CD4-positive, alpha-beta T cell (primary cell): ENCODE data around the gene CACNA2D1. TPM values are rescaled to one million over a fixed set of nuclear protein-coding genes. Genes with fewer than 3 reads are reported as not detected.

ENCODE experiments used
- ATAC-seq: fragments of 200-7000 bp; cut with Tn5 transposase; one replicate; pipeline ENCODE4 v1.10.0; 2022; ENCODE audit warnings: mild to moderate bottlenecking; ENCODE audit not compliant: poor library complexity
- CTCF ChIA-PET: fragments of 350-600 bp; sonication (Branson Sonifier 250); formaldehyde crosslinking; loops from one replicate; lab custom pipeline; 2021; ENCODE audit warnings: antibody characterized with exemption, inconsistent platforms; lab: Charles Lee
- POLR2A ChIA-PET: fragments of 350-600 bp; sonication (Branson Sonifier 250); formaldehyde crosslinking; loops from one replicate; lab custom pipeline; 2021; ENCODE audit warnings: antibody characterized with exemption, inconsistent platforms; lab: Charles Lee
- DNase-seq, 14 experiments: peaks; one replicate each; pipeline ENCODE4 v3.0.0-alpha.2; 2013 to 2020; ENCODE audit warnings: mixed read lengths in 2 of 14
- H3K27ac ChIP-seq, 2 donors: one replicate each; pipeline versions ENCODE4 v1.5.1 to v1.7.0; 2013; ENCODE audit warnings: low read length in 2 of 2, low read depth in 1 of 2, mild to moderate bottlenecking in 1 of 2
- H3K27me3 ChIP-seq, 2 experiments: 1 replicate in 1 of 2; 2 replicates in 1 of 2; pipeline versions ENCODE4 v1.6.1 to v1.7.0; 2013; ENCODE audit warnings: low read length in 2 of 2, control low read depth in 1 of 2, mild to moderate bottlenecking in 1 of 2, moderate library complexity in 1 of 2; ENCODE audit not compliant: insufficient read depth in 2 of 2, control insufficient read depth in 1 of 2
- H3K36me3 ChIP-seq: one replicate; pipeline ENCODE4 v1.6.1; 2013; ENCODE audit warnings: low read length, control low read depth; ENCODE audit not compliant: insufficient read depth
- H3K4me1 ChIP-seq: one replicate; pipeline ENCODE4 v1.6.1; 2013; ENCODE audit warnings: low read length, control low read depth; ENCODE audit not compliant: insufficient read depth
- H3K4me3 ChIP-seq: one replicate; pipeline ENCODE4 v1.5.1; 2013; ENCODE audit warnings: mild to moderate bottlenecking, low read length, moderate library complexity
- H3K9me3 ChIP-seq, 2 experiments: 1 replicate in 1 of 2; 2 replicates in 1 of 2; pipeline versions ENCODE4 v1.6.1 to v1.7.0; 2013; ENCODE audit warnings: low read length in 2 of 2, mild to moderate bottlenecking in 2 of 2, control low read depth in 1 of 2, moderate library complexity in 1 of 2; ENCODE audit not compliant: control insufficient read depth in 1 of 2, insufficient read depth in 1 of 2
- H3K27ac Mint-ChIP-seq: one replicate; pipeline ENCODE4 v1.8.0; 2020; ENCODE audit warnings: mixed read lengths
- H3K27me3 Mint-ChIP-seq: one replicate; pipeline ENCODE4 v1.8.0; 2021; ENCODE audit warnings: mixed read lengths
- H3K36me3 Mint-ChIP-seq: one replicate; pipeline ENCODE4 v1.8.0; 2021; ENCODE audit warnings: low read depth, mixed read lengths
- H3K4me1 Mint-ChIP-seq: one replicate; pipeline ENCODE4 v1.8.0; 2021; ENCODE audit warnings: low read depth, mixed read lengths
- H3K4me3 Mint-ChIP-seq: one replicate; pipeline ENCODE4 v1.8.0; 2020; ENCODE audit warnings: mild to moderate bottlenecking, mixed read lengths
- H3K9me3 Mint-ChIP-seq: one replicate; pipeline ENCODE4 v1.8.0; 2020; ENCODE audit warnings: mixed read lengths
- intact Hi-C, 2 experiments: fragments of 100-400 bp; cut with DNase I in 1 of 2; cut with micrococcal nuclease in 1 of 2; formaldehyde crosslinking; loops; one replicate each; pipeline versions ENCODE4 v1.15.1 to v1.9.0; 2023 to 2025; cut with DNase I, micrococcal nuclease
- total RNA-seq, 174 experiments: library from RNA in 2 of 174; stranded (reverse) in 2 of 174; gene quantifications; one replicate each; pipeline ENCODE4 v1.2.3 and lab custom pipeline; 2021 to 2026
- TF ChIP-seq, protein P1 (sequence below): fragments of 200-600 bp; IDR thresholded peaks from one replicate; pipeline ENCODE4 v1.8.0; 2022; ENCODE audit warnings: antibody characterized with exemption, mild to moderate bottlenecking

CACNA2D1 gene
- total RNA-seq, 2 experiments from 2014 or later, result not detected

DNA sequence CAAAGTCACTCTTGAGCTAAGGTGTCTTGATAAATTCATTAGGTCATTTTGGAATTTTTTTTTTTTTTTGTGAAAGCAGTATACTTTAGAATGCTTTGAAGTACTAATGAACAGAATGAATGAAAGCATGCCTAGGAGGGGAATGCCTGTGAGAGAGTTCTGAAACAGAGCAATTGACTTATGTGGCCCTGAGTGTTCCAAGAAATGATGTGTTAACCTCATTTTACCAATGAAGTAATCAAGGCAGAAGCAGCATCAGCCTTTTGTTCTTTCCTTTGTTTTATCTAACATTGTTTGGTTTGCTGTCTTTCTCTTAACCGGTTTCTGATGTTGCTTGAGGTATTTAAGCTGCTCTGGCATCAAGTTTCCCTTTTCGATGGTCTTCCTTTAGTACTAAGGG, 519.1 kb downstream of the CACNA2D1 start:
- ChIA-PET CTCF (no interaction called here), POLR2A (no interaction called here)
- H3K27ac Mint-ChIP-seq, result no peak overlapping the region
- H3K4me1 Mint-ChIP-seq, result no peaks in the 10 kb centered on the region
- no peaks in the 10 kb centered on the region for H3K4me1 ChIP-seq
- H3K27ac ChIP-seq, result no peak overlapping the region
- no peaks in the 10 kb centered on the region for H3K36me3 ChIP-seq
- no peaks in the 10 kb centered on the region for H3K36me3 Mint-ChIP-seq
- no peak overlapping the region for H3K4me3 ChIP-seq
- no peak for ATAC-seq
- H3K9me3 ChIP-seq, result peaks cover 0 to 17% of the 10 kb centered on the region in 2 experiments
- H3K9me3 Mint-ChIP-seq, result no peaks in the 10 kb centered on the region
- intact Hi-C loops, result no loop called here
- TF ChIP-seq, protein P1, sequence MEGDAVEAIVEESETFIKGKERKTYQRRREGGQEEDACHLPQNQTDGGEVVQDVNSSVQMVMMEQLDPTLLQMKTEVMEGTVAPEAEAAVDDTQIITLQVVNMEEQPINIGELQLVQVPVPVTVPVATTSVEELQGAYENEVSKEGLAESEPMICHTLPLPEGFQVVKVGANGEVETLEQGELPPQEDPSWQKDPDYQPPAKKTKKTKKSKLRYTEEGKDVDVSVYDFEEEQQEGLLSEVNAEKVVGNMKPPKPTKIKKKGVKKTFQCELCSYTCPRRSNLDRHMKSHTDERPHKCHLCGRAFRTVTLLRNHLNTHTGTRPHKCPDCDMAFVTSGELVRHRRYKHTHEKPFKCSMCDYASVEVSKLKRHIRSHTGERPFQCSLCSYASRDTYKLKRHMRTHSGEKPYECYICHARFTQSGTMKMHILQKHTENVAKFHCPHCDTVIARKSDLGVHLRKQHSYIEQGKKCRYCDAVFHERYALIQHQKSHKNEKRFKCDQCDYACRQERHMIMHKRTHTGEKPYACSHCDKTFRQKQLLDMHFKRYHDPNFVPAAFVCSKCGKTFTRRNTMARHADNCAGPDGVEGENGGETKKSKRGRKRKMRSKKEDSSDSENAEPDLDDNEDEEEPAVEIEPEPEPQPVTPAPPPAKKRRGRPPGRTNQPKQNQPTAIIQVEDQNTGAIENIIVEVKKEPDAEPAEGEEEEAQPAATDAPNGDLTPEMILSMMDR, result no peak
- H3K27me3 ChIP-seq, result no peaks in the 10 kb centered on the region
- no peaks in the 10 kb centered on the region for H3K27me3 Mint-ChIP-seq
- no peak for DNase-seq
- no peak overlapping the region for H3K4me3 Mint-ChIP-seq

DNA sequence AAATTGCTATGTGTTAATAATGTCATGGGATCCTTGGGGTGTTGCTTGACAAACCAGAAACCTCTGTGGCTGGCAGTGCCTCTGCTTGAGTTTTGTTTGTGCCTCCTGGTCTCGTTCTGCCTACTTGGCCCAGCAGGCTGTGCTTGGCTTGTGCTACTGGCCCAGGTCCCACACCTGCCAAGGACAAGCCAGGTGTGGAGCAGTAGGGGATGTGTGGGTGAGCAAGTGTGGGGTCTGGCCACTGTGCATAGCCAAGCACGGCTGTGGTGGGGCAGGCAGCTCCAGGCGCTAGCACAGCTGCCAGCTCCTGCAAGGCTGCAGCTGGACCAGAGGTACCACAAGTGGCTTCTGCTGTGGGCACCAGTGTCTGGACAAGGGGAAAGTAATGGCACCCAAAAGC, 524.1 kb downstream of the CACNA2D1 start:
- ChIA-PET CTCF (no interaction called here), POLR2A (no interaction called here)
- no peaks in the 10 kb centered on the region for H3K4me1 ChIP-seq
- no peaks in the 10 kb centered on the region for H3K27me3 ChIP-seq
- H3K27ac ChIP-seq, result no peak overlapping the region
- no peak overlapping the region for H3K4me3 ChIP-seq
- Mint-ChIP-seq H3K27me3 (no peaks in the 10 kb centered on the region), H3K36me3 (no peaks in the 10 kb centered on the region), H3K9me3 (peaks cover 11% of the 10 kb centered on the region), H3K27ac (no peak overlapping the region), H3K4me1 (no peaks in the 10 kb centered on the region), H3K4me3 (no peak overlapping the region)
- no peak for DNase-seq
- intact Hi-C loops, result no loop called here
- H3K36me3 ChIP-seq, result no peaks in the 10 kb centered on the region
- TF ChIP-seq, protein P1, result no peak
- H3K9me3 ChIP-seq, result peaks cover 0 to 21% of the 10 kb centered on the region in 2 experiments
- ATAC-seq, result no peak

DNA sequence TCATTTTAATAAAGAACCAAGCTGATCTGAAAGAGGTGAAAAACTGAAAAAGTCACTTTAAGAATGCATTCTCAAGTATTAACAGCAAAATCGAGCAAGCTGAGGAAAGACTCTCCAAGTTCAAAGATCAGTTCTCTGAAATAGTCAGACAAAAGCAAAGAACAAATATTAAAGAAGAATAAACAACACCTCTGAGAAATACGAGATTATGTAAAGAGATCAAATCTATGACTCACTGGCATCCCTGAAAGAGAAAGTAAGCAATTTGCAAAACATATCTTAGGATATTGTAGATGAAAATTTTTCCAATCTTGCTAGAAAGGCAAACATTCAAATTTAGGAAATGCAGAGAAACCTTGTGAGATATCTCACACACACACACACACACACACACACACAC, 535.4 kb downstream of the CACNA2D1 start:
- Mint-ChIP-seq H3K27ac (no peak overlapping the region), H3K27me3 (no peaks in the 10 kb centered on the region), H3K4me1 (no peaks in the 10 kb centered on the region), H3K4me3 (no peak overlapping the region), H3K36me3 (no peaks in the 10 kb centered on the region), H3K9me3 (peaks cover 7% of the 10 kb centered on the region)
- ATAC-seq, result no peak
- Histone ChIP-seq H3K36me3 (no peaks in the 10 kb centered on the region), H3K27ac (no peak overlapping the region), H3K9me3 (peaks cover 0 to 3% of the 10 kb centered on the region in 2 experiments), H3K4me3 (no peak overlapping the region), H3K4me1 (no peaks in the 10 kb centered on the region), H3K27me3 (no peaks in the 10 kb centered on the region)
- ChIA-PET CTCF (no interaction called here), POLR2A (no interaction called here)
- intact Hi-C loops, result no loop called here
- TF ChIP-seq, protein P1, result no peak
- no peak for DNase-seq
